ENCODE data around the gene CALB2.

The CALB2 gene

GRCh38 chr16:71389330-71389729 lies 30.8 kb downstream of the CALB2 start:
- DNase-seq (ENCODE audit: low read depth in 3 of 3): no peak

- no peak for DNase-seq (ENCODE audit: low read depth in 3 of 3)
Observed at GRCh38 chr16:71396594-71396993, 38.1 kb downstream of the CALB2 start.

- no peak for DNase-seq (ENCODE audit: low read depth in 3 of 3)
Observed at GRCh38 chr16:71399801-71400563, 41.5 kb downstream of the CALB2 start.

- no peak for DNase-seq (ENCODE audit: low read depth in 3 of 3)
Observed at GRCh38 chr16:71402007-71402406, 43.5 kb downstream of the CALB2 start.

- no peak for DNase-seq (ENCODE audit: low read depth in 3 of 3)
Observed at GRCh38 chr16:71402674-71403073, 44.2 kb downstream of the CALB2 start.

- DNase-seq (ENCODE audit: low read depth in 3 of 3): no peak
Observed at GRCh38 chr16:71404364-71404763, 45.8 kb downstream of the CALB2 start.

- DNase-seq (ENCODE audit: low read depth in 3 of 3): no peak
Observed at GRCh38 chr16:71406316-71406715, 47.8 kb downstream of the CALB2 start.

GRCh38 chr16:71406724-71407123 lies 48.2 kb downstream of the CALB2 start:
- no peak for DNase-seq (ENCODE audit: low read depth in 3 of 3)

- DNase-seq (ENCODE audit: low read depth in 3 of 3): no peak
Observed at GRCh38 chr16:71407731-71408130, 49.2 kb downstream of the CALB2 start.

GRCh38 chr16:71408536-71408935 lies 50.0 kb downstream of the CALB2 start:
- no peak for DNase-seq (ENCODE audit: low read depth in 3 of 3)

GRCh38 chr16:71409011-71409775 lies 50.7 kb downstream of the CALB2 start:
- DNase-seq (ENCODE audit: low read depth in 3 of 3): no peak

GRCh38 chr16:71410146-71410545 lies 51.6 kb downstream of the CALB2 start:
- no peak for DNase-seq (ENCODE audit: low read depth in 3 of 3)

- peak; percentile 18 to 52 (median 27) for DNase-seq (ENCODE audit: low read depth in 3 of 3)
Observed at GRCh38 chr16:71412270-71413160, 54.0 kb downstream of the CALB2 start.

GRCh38 chr16:71413341-71413740 lies 54.8 kb downstream of the CALB2 start:
- no peak for DNase-seq (ENCODE audit: low read depth in 3 of 3)

- no peak for DNase-seq (ENCODE audit: low read depth in 3 of 3)
Observed at GRCh38 chr16:71414038-71414437, 55.5 kb downstream of the CALB2 start.

- DNase-seq (ENCODE audit: low read depth in 3 of 3): no peak
Observed at GRCh38 chr16:71421911-71422310, 63.4 kb downstream of the CALB2 start.

- DNase-seq (ENCODE audit: low read depth in 3 of 3): no peak
Observed at GRCh38 chr16:71423016-71423415, 64.5 kb downstream of the CALB2 start.

- no peak for DNase-seq (ENCODE audit: low read depth in 3 of 3)
Observed at GRCh38 chr16:71423865-71424264, 65.3 kb downstream of the CALB2 start.

GRCh38 chr16:71424626-71425025 lies 66.1 kb downstream of the CALB2 start:
- DNase-seq (ENCODE audit: low read depth in 3 of 3): no peak

GRCh38 chr16:71425746-71426068 lies 67.2 kb downstream of the CALB2 start:
- DNase-seq (ENCODE audit: low read depth in 3 of 3): no peak

GRCh38 chr16:71426069-71426879 lies 67.8 kb downstream of the CALB2 start:
- no peak for DNase-seq (ENCODE audit: low read depth in 3 of 3)

Measured in stimulated activated CD4-positive, alpha-beta T cell treated with anti-CD3 and anti-CD28 coated beads, TNF-alpha, amount 100 ng/mL, for 4 hours (primary cell).